Astrocyte (in vitro differentiated cells and primary cell): ENCODE results near the gene HKDC1. TPM values are rescaled to one million over a fixed set of nuclear protein-coding genes. Genes with fewer than 3 reads are reported as not detected.
"Not testable (repeated sequence)": the region's sequence is repeated elsewhere in the genome, so short reads cannot be mapped to it uniquely, and the experiment has no call there.

Experiments
- DNase-seq: peaks from one replicate; pipeline ENCODE4 v3.0.0-alpha.2; 2010; ENCODE audit warnings: low read depth
- FAIRE-seq: peaks from 2 replicates; lab custom pipeline; 2011; peaks lifted over from hg19 to GRCh38; lab: Jason Lieb, UNC
- H2AFZ ChIP-seq: 2 replicates; pipeline ENCODE4 v1.6.0; 2012; ENCODE audit warnings: low read depth, low read length, inconsistent platforms
- H3K27ac ChIP-seq: 2 replicates; pipeline ENCODE4 v1.5.1; 2011; ENCODE audit warnings: low read depth, low read length, inconsistent platforms
- H3K27me3 ChIP-seq: 2 replicates; pipeline ENCODE4 v1.6.0; 2011; ENCODE audit warnings: low read length, inconsistent platforms; ENCODE audit not compliant: insufficient read depth
- H3K36me3 ChIP-seq: 2 replicates; pipeline ENCODE4 v1.5.1; 2011; ENCODE audit warnings: low read length, inconsistent platforms; ENCODE audit not compliant: insufficient read depth
- H3K4me1 ChIP-seq: 2 replicates; pipeline ENCODE4 v1.5.1; 2011; ENCODE audit warnings: low read length, inconsistent platforms; ENCODE audit not compliant: insufficient read depth
- H3K4me2 ChIP-seq: 2 replicates; pipeline ENCODE4 v1.6.0; 2012; ENCODE audit warnings: low read length, inconsistent platforms
- H3K4me3 ChIP-seq: 2 replicates; pipeline ENCODE4 v1.5.1; 2011; ENCODE audit warnings: low read depth, mild to moderate bottlenecking, low read length, inconsistent platforms; ENCODE audit not compliant: insufficient read depth
- H3K79me2 ChIP-seq: 2 replicates; pipeline ENCODE4 v1.6.0; 2012; ENCODE audit warnings: mild to moderate bottlenecking, low read length, inconsistent platforms; ENCODE audit not compliant: insufficient read depth
- H3K9ac ChIP-seq: 2 replicates; pipeline ENCODE4 v1.6.0; 2012; ENCODE audit warnings: mild to moderate bottlenecking, low read length, inconsistent platforms
- H3K9me3 ChIP-seq: 2 replicates; pipeline ENCODE4 v1.5.1; 2012; ENCODE audit warnings: low read depth, mild to moderate bottlenecking, low read length, inconsistent platforms; ENCODE audit not compliant: insufficient read depth
- H4K20me1 ChIP-seq: 2 replicates; pipeline ENCODE4 v1.6.0; 2012; ENCODE audit warnings: low read length, inconsistent platforms; ENCODE audit not compliant: insufficient read depth
- H3K27ac Mint-ChIP-seq: one replicate; pipeline ENCODE4 v1.8.0; 2021; ENCODE audit warnings: mild to moderate bottlenecking, mixed read lengths; ENCODE audit not compliant: unreplicated experiment
- H3K27me3 Mint-ChIP-seq: one replicate; pipeline ENCODE4 v1.8.0; 2021; ENCODE audit warnings: low read depth, mixed read lengths; ENCODE audit not compliant: unreplicated experiment
- H3K36me3 Mint-ChIP-seq: one replicate; pipeline ENCODE4 v1.8.0; 2021; ENCODE audit warnings: low read depth, mixed read lengths; ENCODE audit not compliant: unreplicated experiment
- H3K4me1 Mint-ChIP-seq: one replicate; pipeline ENCODE4 v1.8.0; 2021; ENCODE audit warnings: low read depth, mixed read lengths; ENCODE audit not compliant: unreplicated experiment
- H3K4me3 Mint-ChIP-seq: one replicate; pipeline ENCODE4 v1.8.0; 2021; ENCODE audit warnings: mild to moderate bottlenecking, moderate library complexity, mixed read lengths; ENCODE audit not compliant: unreplicated experiment
- H3K9me3 Mint-ChIP-seq: one replicate; pipeline ENCODE4 v1.8.0; 2021; ENCODE audit warnings: mild to moderate bottlenecking, mixed read lengths; ENCODE audit not compliant: unreplicated experiment
- EZH2 ChIP-seq: IDR thresholded peaks from 2 replicates; pipeline ENCODE4 v1.6.1; 2012; ENCODE audit warnings: mild to moderate bottlenecking, low read length, inconsistent platforms; ENCODE audit not compliant: insufficient read depth
- total RNA-seq: library from RNA; stranded (reverse); gene quantifications from 2 replicates; pipeline ENCODE4 v1.2.1, GENCODE V29; 2021
- TF ChIP-seq, protein P1 (sequence below): IDR thresholded peaks from 2 replicates; pipeline ENCODE4 v1.5.1; 2011; ENCODE audit warnings: low read depth, mild to moderate bottlenecking, inconsistent platforms, low read length, moderate library complexity; ENCODE audit not compliant: insufficient read depth

The HKDC1 gene
- total RNA-seq, 1 donor from 2014 or later = 4.2 TPM

DNA sequence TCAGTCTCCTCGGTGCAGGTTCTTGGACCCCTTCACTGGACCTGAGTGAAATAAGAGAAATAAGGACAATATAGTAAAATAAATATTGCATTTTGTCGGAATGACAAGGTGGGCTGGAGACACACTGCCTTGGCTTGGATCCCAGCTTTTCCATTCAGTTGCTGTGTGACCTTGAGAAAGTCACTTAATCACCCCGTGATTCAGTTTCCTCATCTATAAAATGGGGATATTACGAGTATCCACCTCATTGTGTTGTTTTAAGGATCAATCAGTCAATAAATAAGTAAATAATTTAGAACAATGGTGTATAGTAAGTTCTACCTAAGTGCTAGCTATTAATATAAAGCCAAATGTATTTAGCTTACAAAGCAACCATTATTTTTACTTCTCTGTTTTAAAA, 87.3 kb downstream of the HKDC1 start:
- DNase-seq = no peak
- H3K9me3 ChIP-seq = no peaks in the 10 kb centered on the region
- FAIRE-seq = no peak
- H3K36me3 Mint-ChIP-seq = no peaks in the 10 kb centered on the region
- H3K4me1 Mint-ChIP-seq = no peaks in the 10 kb centered on the region
- no peak overlapping the region for H3K9ac ChIP-seq
- no peaks in the 10 kb centered on the region for H3K4me1 ChIP-seq
- H4K20me1 ChIP-seq = no peaks in the 10 kb centered on the region
- no peak overlapping the region for H3K4me2 ChIP-seq
- H3K4me3 ChIP-seq = no peak overlapping the region
- no peak for TF ChIP-seq EZH2
- TF ChIP-seq, protein P1, sequence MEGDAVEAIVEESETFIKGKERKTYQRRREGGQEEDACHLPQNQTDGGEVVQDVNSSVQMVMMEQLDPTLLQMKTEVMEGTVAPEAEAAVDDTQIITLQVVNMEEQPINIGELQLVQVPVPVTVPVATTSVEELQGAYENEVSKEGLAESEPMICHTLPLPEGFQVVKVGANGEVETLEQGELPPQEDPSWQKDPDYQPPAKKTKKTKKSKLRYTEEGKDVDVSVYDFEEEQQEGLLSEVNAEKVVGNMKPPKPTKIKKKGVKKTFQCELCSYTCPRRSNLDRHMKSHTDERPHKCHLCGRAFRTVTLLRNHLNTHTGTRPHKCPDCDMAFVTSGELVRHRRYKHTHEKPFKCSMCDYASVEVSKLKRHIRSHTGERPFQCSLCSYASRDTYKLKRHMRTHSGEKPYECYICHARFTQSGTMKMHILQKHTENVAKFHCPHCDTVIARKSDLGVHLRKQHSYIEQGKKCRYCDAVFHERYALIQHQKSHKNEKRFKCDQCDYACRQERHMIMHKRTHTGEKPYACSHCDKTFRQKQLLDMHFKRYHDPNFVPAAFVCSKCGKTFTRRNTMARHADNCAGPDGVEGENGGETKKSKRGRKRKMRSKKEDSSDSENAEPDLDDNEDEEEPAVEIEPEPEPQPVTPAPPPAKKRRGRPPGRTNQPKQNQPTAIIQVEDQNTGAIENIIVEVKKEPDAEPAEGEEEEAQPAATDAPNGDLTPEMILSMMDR = no peak
- no peaks in the 10 kb centered on the region for H3K79me2 ChIP-seq
- peaks cover 4% of the 10 kb centered on the region for H3K9me3 Mint-ChIP-seq
- H3K36me3 ChIP-seq = no peaks in the 10 kb centered on the region
- no peak overlapping the region for H2AFZ ChIP-seq
- H3K27ac ChIP-seq = no peak overlapping the region
- no peak overlapping the region for H3K27ac Mint-ChIP-seq
- no peaks in the 10 kb centered on the region for H3K27me3 Mint-ChIP-seq
- no peaks in the 10 kb centered on the region for H3K27me3 ChIP-seq
- no peak overlapping the region for H3K4me3 Mint-ChIP-seq

DNA sequence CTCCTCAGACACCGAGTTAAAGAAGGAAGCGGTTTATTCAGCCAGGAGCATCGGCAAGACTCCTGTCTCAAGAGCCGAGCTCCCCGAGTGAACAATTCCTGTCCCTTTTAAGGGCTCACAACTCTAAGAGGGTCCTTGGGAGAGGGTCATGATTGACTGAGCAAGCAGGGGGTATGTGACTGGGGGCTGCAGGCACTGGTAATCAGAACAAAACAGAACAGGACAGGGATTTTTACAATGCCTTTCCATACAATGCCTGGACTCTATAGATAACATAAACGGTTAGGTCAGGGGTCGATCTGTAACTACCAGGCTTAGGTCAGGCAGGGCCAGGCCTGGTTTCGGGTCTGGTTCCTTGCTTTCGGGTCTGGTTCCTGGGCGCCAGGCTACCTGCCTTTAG, 88.2 kb downstream of the HKDC1 start:
- not testable (repeated sequence) for H3K27ac ChIP-seq, H2AFZ ChIP-seq, H3K4me2 ChIP-seq, FAIRE-seq, DNase-seq, H3K27ac Mint-ChIP-seq, H3K9me3 ChIP-seq, H3K4me1 ChIP-seq, H3K36me3 Mint-ChIP-seq, H3K36me3 ChIP-seq, H3K4me3 ChIP-seq, H4K20me1 ChIP-seq, H3K9ac ChIP-seq, H3K79me2 ChIP-seq, H3K27me3 ChIP-seq, H3K4me3 Mint-ChIP-seq, H3K27me3 Mint-ChIP-seq, H3K9me3 Mint-ChIP-seq, H3K4me1 Mint-ChIP-seq

DNA sequence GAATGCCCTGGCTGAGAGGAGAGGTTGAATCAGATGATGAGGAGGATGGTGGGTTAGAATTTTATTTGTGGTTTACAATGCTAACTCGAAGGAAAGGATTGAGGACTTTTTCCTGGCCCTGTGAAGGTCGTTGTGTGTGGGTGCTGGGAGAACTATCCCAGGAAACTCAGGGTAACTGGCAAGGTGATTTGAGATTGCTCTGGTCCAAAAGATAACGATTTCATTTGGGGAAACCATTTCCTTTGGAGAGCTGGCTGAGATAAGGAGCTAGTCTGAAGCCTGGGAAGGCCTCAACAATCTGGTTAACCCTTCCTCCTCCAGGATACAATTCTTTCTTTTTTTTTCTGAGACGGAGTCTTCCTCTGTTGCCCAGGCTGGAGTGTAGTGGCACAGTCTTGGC, 91.2 kb downstream of the HKDC1 start:
- Mint-ChIP-seq H3K27ac (no peak overlapping the region), H3K4me3 (no peak overlapping the region), H3K4me1 (peaks cover 7% of the 10 kb centered on the region), H3K36me3 (no peaks in the 10 kb centered on the region), H3K9me3 (no peaks in the 10 kb centered on the region), H3K27me3 (peaks cover 6% of the 10 kb centered on the region)
- Histone ChIP-seq H3K4me1 (peaks cover 2% of the 10 kb centered on the region), H4K20me1 (no peaks in the 10 kb centered on the region), H3K27ac (no peak overlapping the region), H3K27me3 (no peaks in the 10 kb centered on the region), H2AFZ (no peak overlapping the region), H3K9ac (no peak overlapping the region), H3K4me3 (no peak overlapping the region), H3K36me3 (no peaks in the 10 kb centered on the region), H3K4me2 (no peak overlapping the region), H3K79me2 (no peaks in the 10 kb centered on the region), H3K9me3 (no peaks in the 10 kb centered on the region)
- no peak for DNase-seq
- TF ChIP-seq, protein P1 = no peak
- TF ChIP-seq EZH2 = no peak
- no peak for FAIRE-seq
